T-helper 2 cell (primary cell): ENCODE measurements around the gene DNAL1.

Source experiments
- DNase-seq, 5 experiments: peaks; one replicate each; pipeline versions ENCODE4 v3.0.0 to v3.0.0-alpha.2; 2012 to 2022

Gene DNAL1

DNA sequence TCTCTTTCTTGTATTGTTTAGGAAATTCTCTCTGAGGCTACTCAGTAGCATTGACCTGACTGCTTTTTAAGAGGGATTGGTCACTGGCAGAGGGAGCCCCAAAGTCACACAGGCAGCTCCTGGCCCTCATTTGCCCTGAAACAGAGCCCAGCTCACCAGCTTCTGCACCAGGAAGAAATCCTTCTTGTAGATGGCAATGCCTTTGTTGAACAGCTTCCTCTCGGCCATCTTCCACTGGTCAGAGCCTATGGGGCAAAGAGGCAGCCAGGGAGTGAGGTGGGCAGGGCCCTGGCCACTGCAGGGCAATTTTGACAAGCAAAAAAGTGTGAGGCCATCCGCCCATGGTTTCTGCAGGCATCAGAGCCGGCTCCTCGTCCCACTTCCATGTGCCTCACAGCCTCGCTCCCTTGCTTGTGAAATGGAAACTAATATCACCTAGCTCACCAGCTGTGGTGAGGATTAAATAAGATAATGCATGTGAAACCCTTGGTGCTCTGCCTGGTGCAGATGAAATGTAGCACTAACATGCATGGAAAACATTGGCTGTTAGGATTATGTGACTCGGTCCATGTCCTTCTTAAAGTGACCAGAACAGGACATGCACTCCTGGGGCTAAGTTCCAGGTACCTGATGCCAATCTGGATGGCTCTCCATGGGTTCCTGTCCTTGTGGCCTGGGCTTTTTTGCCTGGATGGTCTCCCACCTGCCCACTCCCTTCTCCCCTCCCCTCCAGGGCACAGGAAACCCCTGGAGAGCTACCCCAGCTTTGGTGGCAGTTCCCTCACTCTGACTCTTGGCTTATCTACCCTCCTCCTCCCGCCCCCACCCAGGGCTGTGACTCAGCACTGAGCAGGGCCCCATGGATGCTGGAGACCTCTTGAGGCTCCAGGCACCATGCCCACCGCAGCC is 80.6 kb downstream of the DNAL1 start:
- DNase-seq, result no peak

DNA sequence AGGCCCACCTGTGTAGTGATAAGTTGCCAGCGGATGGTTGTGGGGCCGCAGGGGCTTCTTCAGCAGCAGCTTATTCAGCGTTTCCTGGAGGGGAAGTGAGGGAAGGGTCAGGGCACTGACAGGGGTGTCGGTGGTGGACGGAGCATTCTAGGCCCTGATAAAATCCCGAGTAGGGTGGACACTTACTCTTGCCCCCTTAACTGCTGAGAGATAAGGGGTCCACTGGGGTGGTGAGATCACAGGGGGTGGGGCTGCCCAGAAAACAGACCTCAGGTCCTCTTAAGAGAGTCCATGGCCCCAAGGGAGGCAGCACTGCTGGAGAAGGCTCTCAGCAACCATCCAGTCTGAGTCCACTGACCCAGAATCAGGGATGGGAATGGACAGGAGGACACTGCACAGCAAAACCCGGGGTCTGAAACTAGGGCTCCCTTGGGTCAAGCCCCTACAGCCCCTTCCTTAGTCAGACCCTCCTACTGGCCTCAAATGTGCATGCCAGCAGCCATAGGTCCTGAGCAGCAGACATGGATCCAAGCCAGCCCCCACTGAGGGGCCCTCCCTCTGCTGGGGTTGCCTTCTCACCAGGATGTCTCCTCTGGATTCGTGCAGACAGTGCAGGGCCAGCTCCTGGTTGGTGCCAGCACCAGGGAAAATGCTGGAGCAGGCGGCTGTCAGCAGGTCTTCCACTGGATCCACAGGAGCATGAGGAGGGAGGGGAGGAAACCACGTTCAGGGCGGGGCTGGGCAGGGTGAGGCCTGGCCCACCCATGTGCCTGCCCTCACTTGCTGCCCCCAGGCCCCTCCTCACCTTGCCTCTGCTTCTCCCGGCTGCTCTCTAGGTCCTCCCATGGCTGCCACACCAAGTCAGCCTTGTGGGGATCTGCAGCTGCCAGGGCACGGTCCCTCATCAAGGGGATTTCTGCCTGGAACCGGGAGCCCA is 81.5 kb downstream of the DNAL1 start:
- DNase-seq, result no peak

DNA sequence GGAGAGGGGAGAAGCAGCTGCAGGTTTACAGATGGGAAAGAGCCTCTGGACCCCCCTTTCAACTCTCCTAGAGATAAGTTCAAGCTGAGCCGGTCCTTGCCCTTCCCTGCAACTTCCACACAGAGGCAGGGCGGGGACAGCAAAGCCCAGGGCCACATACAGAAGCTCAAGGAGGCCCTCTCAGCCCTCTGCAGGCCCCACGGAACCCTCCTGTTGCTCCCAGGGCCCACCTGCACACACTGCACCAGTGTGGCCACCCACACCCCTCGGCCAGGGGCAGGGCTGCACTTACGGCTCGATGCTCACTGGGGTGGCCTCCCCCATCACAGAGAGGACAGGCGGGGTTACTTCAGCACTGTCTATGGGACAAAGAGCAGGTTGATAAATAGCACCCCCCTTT is 82.4 kb downstream of the DNAL1 start:
- DNase-seq, result no peak

DNA sequence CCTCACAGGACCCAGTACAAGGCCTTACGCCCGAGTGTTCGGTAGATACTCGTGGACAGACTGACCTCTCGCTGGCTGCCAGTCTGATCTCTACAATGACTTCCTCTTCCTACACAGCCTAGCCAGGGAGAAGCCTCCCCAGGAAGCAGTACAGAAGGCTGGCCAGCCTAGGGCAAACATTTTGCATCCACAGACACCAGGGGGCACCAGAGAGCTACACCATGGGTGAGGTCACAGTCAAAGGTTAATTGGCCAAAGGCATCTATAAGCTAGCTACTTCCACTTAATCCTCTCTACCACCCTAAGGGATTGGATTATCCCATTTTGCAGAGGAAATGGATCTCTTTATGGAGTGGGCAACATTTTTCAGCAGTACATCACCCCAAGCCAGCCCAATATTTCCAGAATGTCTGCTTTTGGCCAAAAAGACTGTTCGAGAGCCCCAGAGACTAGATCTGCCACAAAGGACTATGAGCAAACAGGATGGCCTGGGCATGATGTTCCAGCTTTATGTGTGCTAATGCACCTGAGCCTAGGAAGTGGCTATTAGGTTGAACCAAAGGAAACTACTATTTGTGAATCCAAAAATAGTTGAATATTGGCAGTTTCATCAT is 84.0 kb downstream of the DNAL1 start:
- peak; percentile 67 to 81 (median 74) for DNase-seq

DNA sequence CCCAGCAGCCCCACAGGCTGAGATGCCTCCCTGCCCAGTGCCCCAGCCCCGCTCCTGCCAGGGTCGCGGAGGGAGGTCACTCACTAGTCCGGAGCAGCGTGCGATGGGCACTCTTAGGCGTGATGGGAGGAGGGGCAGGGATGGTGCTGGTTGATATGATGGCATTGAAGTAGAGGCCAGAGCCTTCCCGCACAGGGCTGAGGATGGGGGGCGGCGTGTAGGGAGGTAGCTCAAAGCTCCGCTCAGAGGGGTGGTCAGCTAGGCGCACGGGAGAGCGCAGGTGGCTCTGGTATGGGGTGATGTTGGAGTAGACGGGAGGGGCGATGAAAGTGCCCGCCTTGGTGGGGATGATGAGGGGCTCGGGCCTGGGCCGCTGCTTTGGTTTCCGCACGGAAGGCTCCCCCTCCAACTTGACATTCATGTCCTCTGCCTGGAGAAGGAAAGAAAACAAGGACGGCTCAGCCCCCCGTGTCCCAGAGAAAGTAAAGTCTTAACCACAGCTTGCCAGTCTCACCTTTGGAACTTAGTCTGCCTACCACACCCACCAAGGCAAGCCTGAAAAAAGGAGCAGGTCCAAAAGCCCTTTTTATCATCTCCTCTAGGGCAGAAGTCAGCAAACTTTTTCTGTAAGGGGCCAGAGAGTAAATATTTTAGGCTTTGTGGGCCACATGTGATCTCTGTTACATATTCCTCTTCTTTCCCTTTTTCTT is 84.9 kb downstream of the DNAL1 start:
- no peak for DNase-seq

DNA sequence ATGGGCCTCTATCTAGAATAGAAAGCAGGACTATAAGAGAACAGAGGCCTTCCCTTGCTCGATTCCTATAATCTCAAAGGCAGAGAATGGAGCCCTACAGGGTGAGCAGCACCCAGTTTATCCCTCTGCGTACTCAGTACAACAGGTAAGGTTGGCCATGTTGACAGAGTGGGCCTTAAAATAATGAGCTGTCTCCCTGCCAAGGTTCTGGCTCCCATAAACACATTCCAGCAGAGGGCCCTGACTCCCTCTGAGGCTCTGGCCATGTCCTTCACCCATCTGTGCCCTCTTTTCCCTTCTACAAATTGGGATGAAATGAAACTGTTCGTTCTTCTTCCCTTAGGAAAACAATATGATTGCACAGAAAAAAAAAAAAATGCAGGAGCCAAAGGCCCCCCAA is 86.3 kb downstream of the DNAL1 start:
- no peak for DNase-seq

DNA sequence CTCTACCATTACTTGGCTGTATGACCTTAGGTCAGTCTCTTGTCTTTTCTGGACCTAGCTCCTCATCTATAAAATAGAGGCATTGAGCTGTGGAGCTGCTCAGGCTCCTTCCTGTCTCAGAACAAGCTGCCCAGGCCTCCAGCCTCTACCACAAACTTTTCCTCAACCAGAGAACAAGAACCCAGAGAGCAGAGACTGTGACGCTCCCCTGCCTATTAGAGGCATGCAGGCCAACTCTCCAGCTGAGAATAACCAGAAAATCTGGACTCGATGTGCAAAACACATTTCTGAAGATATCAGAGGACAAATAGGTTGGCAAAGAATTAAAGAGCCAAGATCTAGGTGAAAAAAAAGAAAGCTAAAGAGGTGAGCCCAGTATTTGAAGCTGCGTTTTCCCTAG is 87.2 kb downstream of the DNAL1 start:
- DNase-seq, result no peak

DNA sequence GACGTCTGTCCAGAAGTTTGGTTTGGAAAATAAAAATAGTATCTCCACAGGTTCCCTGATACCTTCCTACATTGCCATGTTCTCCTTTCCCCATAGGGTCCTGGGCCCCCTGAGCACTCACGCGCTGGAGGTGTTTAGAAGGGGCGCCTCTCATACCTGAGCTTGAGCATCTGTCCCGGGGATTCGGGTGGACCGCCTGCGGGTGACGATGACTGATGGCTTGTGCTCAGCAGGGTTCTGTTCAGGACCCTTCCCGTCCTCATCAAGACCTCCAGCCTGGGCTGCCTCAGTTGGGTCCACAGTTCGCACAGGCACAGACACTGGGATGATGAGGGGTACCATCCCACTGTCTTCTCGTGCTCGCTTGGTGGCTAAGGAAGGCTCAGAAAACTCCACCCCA is 92.1 kb downstream of the DNAL1 start:
- no peak for DNase-seq

DNA sequence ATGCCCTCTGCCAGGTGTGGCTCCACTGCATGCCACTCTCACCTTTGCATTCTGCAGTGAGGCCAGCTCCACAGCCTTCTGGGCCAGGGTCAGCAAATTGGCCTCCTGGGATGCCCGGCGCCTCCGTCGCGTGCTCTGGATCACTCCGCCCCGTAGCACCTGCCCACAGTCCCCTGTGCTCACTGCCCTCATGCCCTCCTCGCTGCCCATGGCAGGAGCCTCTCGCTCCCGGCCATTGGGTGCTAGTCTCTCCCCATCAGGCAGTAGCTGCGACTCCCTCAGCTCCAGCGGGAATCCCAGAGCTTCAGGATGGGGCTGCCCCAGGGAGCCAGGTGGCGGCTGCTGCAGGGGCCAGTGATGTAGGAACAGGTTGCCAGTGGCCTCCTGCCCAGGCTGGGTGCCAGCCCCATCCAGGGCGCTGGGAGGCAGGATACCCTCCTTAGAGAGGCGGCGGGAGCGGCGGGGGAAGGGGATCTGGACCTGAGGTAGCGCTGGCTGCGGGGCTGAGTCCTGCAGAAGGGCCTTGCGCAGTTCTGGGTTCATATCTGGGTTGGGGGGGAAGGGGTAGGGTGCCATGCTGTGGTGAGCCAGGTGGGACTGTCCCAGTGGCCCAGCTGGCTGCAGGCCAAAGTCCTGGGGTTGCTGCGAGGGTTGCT is 93.9 kb downstream of the DNAL1 start:
- no peak for DNase-seq

DNA sequence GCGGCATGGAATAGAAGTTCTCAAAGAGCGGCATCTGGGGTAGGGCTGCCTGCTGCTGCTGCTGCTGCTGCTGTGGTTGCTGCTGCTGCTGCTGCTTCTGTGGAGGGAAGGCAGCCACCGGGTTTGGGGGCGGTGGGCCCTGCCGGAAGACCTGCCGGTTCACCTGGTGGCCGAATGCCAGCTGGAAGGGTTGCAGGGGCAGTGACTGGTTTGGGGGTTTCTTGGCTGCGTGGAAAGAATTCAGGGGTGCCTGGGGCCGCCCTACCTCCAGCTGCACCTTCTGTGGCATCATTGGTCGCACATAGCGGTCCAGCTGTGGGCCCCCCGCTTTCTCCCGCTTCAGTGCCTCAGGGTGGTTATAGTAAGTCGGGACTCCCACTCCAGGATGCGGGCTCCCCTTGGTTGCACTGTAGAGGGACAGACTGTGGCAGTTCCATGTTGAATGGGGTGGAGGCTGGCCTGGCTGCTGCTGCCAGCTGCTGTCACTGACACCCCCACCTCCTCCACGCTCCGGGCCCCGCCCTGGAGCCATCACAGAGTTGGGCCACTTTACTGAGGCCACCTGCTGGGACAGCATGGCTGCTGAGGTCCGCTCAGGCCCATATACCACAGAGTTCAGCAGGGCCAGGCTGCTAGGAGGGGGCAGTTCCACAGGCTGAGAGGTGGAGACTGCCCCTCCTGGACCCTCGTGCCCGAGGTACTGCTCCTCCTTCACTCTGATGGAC is 94.5 kb downstream of the DNAL1 start:
- no peak for DNase-seq

DNA sequence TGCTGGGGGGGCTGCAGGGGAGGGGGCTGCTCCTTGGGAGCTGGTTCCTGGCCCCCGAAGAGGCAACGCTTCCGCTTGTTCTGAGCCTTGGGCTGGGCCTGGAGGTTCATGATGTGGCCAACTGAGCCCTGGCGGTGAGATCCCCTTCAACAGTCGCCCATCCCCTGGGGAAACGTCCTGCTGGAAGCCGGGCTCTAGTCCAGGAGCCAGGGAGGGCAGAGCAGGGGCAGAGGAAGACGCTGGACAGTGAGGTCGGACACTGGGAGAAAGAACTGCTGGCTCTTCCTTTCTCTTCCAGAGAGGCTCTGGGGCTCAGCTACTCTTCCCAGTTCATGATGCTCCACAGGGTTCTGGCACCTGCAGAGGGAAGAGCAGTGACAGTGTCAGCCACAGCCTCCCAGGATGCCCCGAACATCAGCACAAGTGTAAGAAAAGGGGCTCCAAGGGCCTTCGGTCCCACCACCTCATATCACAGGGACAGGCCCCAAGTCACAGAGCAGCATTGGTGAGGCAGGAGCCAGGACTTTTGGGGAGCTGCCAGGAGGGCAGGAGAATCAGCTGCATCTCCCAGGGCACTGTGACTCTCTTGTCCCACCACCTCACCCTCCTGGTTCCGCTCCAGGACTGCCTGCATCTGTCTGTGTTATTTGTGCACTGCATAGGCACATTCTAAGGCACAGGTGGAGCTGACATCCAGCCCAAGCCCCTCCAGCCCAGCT is 95.3 kb downstream of the DNAL1 start:
- DNase-seq, result no peak

DNA sequence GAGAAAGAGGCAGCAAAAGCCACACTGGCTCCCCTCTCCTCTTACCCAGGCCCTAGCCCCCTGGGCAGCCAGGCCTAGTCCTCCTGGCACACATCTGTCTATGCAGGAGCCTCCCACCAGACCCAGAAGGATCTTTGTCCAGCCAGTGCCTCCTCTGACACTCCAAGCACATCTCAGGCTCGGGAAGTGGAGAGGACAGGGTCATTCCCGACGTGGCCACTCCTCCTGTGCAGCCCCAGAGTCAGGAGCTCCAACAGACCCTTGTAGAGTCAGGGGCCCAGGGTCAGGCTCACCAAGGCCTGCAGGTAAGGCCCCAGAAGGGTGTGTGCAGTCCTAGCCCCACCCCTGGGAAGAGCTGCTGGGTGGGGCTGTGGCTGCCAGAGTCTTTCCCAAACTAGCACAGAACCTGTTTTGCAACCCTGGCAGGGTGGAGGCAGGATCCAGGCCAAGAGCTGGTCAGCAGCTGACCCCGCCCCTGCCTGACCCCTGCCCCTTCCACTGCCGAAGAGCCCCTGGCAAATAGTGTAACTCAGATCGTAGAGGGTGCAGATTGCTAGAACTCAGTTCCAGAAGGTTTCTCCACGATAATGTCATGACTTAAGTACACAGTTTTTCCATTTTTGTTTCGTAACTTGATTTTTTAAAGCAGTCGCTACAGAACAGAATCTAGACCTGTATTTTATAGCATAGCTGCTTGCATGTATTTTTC is 96.0 kb downstream of the DNAL1 start:
- no peak for DNase-seq

DNA sequence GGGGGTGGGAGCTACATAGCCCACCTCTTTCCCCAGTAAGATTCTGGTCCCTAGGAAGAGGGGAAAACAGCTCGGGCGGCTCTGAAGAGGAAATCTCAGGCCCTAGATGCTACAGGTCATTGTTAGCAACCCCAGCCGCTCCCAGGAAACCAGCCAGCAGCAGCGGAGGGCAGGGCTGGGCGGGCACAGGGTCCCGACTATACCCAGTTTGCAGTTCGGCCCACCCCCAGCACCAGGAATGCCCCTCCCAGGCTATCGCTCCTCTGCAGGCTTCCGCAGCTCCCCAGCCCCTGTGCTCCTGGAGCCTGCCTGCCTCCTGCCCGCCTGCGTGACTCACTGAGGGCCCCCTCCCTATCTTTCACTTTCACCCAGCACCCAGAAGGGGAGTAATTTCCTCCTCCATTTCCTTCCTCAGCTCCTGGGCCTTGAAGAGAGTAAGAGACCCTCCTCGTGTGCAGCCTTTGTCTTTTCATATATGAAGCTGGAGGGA is 96.6 kb downstream of the DNAL1 start:
- peak in 4 of 5 experiments; percentile 61 to 79 (median 64) for DNase-seq

DNA sequence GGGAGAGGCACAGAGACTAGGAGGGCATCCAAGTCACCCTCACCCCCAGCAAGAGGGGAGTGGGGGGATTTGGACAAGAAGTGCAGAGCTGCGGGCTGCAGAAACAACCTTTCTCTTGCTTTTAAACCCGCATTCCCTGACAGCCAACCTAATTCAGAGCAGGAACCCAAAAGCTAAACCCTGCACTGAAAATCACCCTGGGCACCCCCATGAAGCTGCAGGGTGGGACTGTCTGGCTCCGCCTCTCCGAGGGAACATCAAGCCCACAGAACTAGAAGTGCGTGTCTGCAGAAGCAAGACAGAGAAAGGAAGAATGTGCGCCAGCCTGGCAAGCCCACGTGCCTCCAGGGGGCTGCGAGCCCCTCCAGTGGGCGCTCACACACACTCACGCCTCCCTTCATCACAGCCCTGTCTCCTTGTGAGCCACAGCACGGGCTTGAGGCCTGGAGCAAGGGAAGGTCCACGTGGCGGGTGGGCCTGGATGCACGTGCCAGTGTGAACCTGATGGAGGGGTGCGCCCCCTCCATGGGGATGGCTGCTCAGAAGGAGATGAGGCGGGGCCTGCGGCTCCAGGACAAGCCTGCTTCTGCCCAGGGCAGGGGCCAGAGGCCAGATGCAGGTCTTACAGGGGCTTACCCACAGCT is 97.2 kb downstream of the DNAL1 start:
- DNase-seq, result peak in 1 of 5 experiments; percentile 72

DNA sequence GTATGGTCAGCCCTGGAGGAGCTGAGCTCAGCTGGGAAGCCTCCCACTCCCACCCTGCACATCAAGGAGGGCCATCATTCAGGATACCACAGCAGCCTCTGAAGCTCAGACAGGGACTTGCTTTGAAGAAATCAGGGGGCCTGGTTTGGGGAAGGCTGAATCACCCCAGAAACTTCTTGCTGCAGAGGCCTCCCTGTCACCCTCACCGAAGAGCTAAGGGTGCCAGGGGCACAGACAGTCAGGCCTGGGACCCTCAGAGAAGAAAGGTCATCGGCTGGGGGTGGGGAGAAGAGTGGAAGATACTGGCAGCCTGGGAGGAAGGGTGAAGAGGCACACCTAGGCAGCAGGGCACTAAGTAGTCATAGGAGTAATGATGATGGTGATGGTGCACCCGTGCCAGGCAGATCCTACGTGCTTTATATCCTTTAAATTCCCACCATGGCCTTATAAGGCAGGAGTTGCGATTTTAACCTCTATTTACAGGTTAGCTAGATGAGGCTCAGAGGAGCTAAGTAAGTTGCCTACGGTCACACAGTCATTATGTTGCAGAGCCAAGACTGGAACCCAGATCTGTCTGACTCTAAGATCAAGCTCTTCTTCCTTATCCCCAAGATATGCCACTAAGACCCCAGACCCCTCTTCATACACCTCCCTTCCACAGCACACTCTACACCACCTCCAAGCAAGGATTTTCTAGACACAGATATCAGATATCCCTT is 97.9 kb downstream of the DNAL1 start:
- DNase-seq, result no peak

DNA sequence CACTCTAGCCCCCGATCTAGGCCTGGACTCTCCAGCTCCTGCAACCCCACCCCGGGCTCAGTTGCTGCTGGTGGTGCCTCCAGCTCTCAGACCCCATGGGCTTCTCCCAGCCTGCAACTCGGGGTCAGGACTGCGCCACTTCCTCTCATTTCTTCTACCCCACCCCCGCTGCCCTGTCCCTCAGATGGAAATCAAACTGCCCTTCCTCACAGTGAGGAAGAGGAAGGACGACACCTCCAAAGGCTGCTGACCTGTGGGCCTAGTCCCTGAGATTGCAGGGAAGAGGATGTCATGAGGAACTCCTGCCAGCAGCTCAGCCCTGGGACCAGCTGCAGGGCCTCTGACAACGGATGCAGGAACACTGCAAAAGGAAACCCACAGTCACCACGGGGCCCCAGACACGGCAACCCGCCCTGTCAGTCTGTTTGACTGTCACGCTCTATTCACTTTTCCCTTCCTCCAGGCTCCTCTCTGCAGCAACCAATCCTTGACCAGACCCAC is 98.7 kb downstream of the DNAL1 start:
- peak in 4 of 5 experiments; percentile 38 to 86 (median 54) for DNase-seq

DNA sequence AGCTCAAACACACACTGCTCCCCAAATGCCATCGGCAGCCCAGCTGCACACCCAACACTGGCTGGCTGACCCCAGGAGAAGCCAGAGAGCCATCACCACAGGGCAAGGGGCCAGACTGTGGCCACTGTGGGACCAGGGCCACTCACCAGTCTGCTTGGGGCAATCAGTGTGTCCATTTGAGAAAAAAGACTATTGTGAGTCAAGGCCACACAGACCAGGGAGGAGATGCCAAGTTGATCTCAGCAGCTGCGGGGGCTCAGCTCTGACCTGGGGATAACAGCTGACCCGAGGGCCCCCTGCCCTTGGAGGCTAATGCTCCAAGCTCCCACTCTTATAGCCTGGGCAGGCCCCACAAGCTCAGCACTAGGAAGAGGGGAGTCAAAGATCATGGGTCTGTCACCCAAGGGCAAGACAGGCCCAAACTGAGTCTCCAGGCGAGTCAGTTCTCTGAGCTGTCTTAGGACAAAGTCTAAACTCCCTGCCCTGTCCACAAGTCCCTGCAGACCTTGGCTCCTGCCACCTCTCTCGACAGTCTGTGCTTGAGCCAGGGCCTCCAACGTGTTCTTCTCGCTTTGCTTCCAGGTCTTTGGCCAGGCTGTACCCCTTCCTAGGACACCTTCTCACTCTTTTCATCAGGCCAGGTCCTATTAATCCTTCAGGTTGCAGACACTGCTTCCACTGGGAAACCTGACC is 99.5 kb downstream of the DNAL1 start:
- no peak for DNase-seq
